ENCODE data around the gene FOXN3.

GRCh38 chr14:89366864-89367778 lies 49.9 kb downstream of the FOXN3 start:
- no peak for TF ChIP-seq CTCF (IDR thresholded peaks at IDR 0.05)
- no peak for TF ChIP-seq POLR2A (IDR thresholded peaks at IDR 0.05)
- no peak for TF ChIP-seq POLR2AphosphoS5 (IDR thresholded peaks at IDR 0.05)
